Cardiac muscle cell (in vitro differentiated cells and primary cell): Measurements from ENCODE around the gene CD55. TPM values are rescaled to one million over a fixed set of nuclear protein-coding genes. Genes with fewer than 3 reads are reported as not detected.

ENCODE experiments used
- DNase-seq, 2 donors: peaks; one replicate each; pipeline versions ENCODE4 v3.0.0 to v3.0.0-alpha.2; 2010 to 2017; ENCODE audit warnings: low read depth in 1 of 2, low spot score in 1 of 2
- H3K27ac ChIP-seq: fragments of 200-600 bp; sonication (generic); 2 replicates; pipeline ENCODE4 v1.5.1; 2016
- H3K27me3 ChIP-seq: fragments of 200-600 bp; sonication (generic); 2 replicates; pipeline ENCODE4 v1.6.0; 2016; ENCODE audit warnings: control low read depth
- H3K36me3 ChIP-seq: fragments of 200-600 bp; sonication (generic); 2 replicates; pipeline ENCODE4 v1.5.1; 2016; ENCODE audit warnings: control low read depth
- H3K4me1 ChIP-seq: fragments of 200-600 bp; sonication (generic); 2 replicates; pipeline ENCODE4 v1.8.1; 2017; ENCODE audit warnings: low read depth, mild to moderate bottlenecking, mixed run types
- H3K4me3 ChIP-seq: fragments of 200-600 bp; sonication (generic); 2 replicates; pipeline ENCODE4 v1.5.1; 2016; ENCODE audit warnings: mild to moderate bottlenecking
- H3K9me3 ChIP-seq: fragments of 200-600 bp; sonication (generic); 2 replicates; pipeline ENCODE4 v1.5.1; 2017; ENCODE audit warnings: low read depth, mild to moderate bottlenecking, control low read depth
- polyA plus RNA-seq: library from polyadenylated mRNA; unstranded; fragments of >200 nt; fragmentation: Nextera tagmentation; extraction: Ambion mirVana; gene quantifications from 2 replicates; pipeline ENCODE4 v1.2.1, GENCODE V29; 2016
- total RNA-seq: library from RNA; depleted of rRNA; stranded (reverse); fragments of >200 nt; gene quantifications from 2 replicates; pipeline ENCODE4 v1.2.3, GENCODE V29; 2016
- TF ChIP-seq, protein P1 (sequence below): IDR thresholded peaks from 2 replicates; pipeline ENCODE4 v1.5.1; 2012; ENCODE audit warnings: low read depth, mild to moderate bottlenecking, low read length

CD55 gene
- total and polyA plus RNA-seq, 2 experiments from 2014 or later, result 19.4 to 20.3 TPM

DNA sequence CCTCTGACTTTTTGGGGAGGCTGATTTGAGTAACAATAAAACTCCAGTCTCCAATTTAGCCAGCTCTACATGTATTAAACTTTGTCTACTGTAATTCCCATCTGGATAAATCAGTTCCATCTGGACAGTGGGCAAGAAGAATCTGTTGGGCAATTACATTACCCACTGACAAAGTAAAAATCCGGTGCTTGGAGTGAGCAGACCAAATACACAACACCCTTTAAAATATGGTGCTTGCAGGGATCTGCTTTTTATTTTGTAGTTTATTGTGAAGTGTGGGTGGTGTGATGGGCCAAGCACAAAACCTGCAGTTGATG, 8.9 kb upstream of the CD55 start:
- TF ChIP-seq, protein P1, sequence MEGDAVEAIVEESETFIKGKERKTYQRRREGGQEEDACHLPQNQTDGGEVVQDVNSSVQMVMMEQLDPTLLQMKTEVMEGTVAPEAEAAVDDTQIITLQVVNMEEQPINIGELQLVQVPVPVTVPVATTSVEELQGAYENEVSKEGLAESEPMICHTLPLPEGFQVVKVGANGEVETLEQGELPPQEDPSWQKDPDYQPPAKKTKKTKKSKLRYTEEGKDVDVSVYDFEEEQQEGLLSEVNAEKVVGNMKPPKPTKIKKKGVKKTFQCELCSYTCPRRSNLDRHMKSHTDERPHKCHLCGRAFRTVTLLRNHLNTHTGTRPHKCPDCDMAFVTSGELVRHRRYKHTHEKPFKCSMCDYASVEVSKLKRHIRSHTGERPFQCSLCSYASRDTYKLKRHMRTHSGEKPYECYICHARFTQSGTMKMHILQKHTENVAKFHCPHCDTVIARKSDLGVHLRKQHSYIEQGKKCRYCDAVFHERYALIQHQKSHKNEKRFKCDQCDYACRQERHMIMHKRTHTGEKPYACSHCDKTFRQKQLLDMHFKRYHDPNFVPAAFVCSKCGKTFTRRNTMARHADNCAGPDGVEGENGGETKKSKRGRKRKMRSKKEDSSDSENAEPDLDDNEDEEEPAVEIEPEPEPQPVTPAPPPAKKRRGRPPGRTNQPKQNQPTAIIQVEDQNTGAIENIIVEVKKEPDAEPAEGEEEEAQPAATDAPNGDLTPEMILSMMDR, result no peak
- H3K4me3 ChIP-seq, result no peak overlapping the region
- no peaks in the 10 kb centered on the region for H3K27me3 ChIP-seq
- H3K9me3 ChIP-seq, result no peaks in the 10 kb centered on the region
- no peak for DNase-seq
- H3K27ac ChIP-seq, result no peak overlapping the region
- H3K36me3 ChIP-seq, result no peaks in the 10 kb centered on the region
- H3K4me1 ChIP-seq, result peaks cover 20% of the 10 kb centered on the region

DNA sequence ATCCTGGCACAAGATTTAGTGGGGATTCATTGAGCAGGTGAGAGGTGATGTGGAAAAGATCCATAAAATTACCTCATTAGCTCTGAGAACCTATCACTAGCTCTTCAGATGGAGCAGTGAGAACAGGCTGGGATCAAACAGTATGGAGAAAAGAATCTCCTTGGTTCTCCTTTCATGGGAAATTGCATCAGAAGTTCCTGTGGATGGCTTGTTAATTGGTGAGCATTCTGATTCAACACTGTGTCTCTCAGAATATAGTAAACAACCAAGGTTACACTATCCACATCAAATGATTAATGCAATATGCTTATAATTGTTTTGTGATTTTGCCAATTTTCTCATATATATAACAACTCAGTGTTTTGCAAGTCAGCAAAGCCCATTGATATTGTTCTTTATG, 8.3 kb upstream of the CD55 start:
- H3K4me1 ChIP-seq, result peaks cover 20% of the 10 kb centered on the region
- H3K36me3 ChIP-seq, result no peaks in the 10 kb centered on the region
- no peaks in the 10 kb centered on the region for H3K27me3 ChIP-seq
- no peak overlapping the region for H3K27ac ChIP-seq
- H3K9me3 ChIP-seq, result no peaks in the 10 kb centered on the region
- TF ChIP-seq, protein P1, result no peak
- DNase-seq, result no peak
- no peak overlapping the region for H3K4me3 ChIP-seq

DNA sequence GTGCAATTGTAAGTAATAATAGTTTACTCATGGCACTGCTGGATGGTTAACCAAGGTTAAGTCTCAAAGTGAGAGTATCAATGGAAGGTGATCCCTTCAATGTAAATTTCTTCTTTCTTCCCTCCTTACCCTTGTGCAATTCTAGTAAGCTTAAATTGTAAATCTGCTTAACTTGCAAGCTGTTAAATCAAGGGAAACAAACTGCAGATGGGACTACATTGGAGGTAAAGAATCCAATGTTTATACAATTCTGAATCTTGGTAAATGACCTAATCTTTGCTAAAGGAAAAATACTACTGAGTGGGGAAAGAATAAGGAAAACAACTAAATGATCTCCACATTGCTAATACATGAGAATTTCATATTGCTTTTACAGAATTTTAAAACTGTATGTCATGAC, 6.7 kb upstream of the CD55 start:
- H3K4me3 ChIP-seq, result no peak overlapping the region

DNA sequence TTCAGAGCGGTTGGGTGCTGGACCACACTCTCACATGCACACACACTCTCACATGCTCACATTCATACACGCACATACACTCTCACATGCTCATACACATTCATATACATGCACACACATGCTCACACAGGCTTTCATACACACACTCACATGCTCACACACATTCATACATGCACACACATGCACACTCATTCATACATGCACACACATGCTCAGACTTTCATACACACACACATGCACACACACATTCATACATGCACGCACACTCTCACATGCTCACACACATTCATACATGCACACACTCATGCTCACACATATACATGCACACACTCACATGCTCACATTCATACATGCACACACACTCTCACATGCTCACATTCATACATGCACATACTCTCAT, 6.0 kb upstream of the CD55 start:
- no peak for DNase-seq
- no peaks in the 10 kb centered on the region for H3K36me3 ChIP-seq
- H3K4me3 ChIP-seq, result no peak overlapping the region
- peaks cover 9% of the 10 kb centered on the region for H3K4me1 ChIP-seq
- H3K27ac ChIP-seq, result no peak overlapping the region
- TF ChIP-seq, protein P1, result no peak
- no peaks in the 10 kb centered on the region for H3K27me3 ChIP-seq
- no peaks in the 10 kb centered on the region for H3K9me3 ChIP-seq

More for the DNA sequence above, 6.7 kb upstream of the CD55 start:
- H3K27me3 ChIP-seq, result no peaks in the 10 kb centered on the region
- peaks cover 15% of the 10 kb centered on the region for H3K4me1 ChIP-seq
- no peak for DNase-seq
- TF ChIP-seq, protein P1, result no peak
- H3K9me3 ChIP-seq, result no peaks in the 10 kb centered on the region
- H3K36me3 ChIP-seq, result no peaks in the 10 kb centered on the region
- H3K27ac ChIP-seq, result no peak overlapping the region

DNA sequence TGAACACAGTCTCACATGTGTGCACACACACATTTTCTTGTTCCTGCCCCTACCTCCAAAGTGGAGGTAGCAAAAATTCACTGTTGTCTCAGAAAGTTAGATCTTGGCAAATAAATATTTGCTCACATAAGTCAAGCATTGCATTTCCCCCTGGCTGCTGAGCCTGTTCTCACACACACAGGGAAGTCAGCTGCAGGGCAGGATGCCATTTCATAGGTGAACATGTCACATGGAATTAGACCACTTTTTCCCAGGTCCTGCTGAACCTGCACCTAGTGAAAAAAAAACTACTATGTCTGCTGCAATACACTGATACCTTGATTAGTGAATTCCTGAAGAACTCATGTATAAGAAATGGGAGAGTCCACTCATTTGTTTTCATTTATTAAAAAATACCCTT, 5.3 kb upstream of the CD55 start:
- TF ChIP-seq, protein P1, result no peak
- Histone ChIP-seq H3K9me3 (no peaks in the 10 kb centered on the region), H3K27ac (no peak overlapping the region), H3K36me3 (no peaks in the 10 kb centered on the region), H3K4me3 (no peak overlapping the region), H3K4me1 (peaks cover 4% of the 10 kb centered on the region), H3K27me3 (no peaks in the 10 kb centered on the region)
- DNase-seq, result no peak
